ENCODE data around the gene KLRC2.

DNA sequence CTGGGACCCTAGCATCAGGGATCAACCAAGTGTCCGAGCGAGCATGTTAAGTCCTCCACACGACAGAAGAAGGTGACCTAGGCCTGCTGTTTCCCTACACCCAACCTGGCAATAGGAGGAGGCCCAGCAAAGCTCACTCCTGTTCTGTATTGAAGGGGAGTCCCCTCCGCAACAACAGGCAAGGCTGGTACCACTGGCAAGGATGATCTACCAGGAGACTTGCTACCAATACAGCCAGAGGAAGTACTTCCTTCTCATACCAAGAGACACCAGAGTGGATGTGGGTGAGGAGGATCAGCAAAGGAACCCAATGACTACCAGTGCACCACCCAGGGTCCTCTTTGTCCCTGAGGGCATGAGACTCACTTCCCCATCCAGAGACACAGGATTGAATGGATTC lies 12.4 kb upstream of the KLRC2 start:
- TF ChIP-seq EP300 (IDR thresholded peaks at IDR 0.05) = no peak
- TF ChIP-seq, protein P1, sequence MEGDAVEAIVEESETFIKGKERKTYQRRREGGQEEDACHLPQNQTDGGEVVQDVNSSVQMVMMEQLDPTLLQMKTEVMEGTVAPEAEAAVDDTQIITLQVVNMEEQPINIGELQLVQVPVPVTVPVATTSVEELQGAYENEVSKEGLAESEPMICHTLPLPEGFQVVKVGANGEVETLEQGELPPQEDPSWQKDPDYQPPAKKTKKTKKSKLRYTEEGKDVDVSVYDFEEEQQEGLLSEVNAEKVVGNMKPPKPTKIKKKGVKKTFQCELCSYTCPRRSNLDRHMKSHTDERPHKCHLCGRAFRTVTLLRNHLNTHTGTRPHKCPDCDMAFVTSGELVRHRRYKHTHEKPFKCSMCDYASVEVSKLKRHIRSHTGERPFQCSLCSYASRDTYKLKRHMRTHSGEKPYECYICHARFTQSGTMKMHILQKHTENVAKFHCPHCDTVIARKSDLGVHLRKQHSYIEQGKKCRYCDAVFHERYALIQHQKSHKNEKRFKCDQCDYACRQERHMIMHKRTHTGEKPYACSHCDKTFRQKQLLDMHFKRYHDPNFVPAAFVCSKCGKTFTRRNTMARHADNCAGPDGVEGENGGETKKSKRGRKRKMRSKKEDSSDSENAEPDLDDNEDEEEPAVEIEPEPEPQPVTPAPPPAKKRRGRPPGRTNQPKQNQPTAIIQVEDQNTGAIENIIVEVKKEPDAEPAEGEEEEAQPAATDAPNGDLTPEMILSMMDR (IDR thresholded peaks at IDR 0.05) = no peak
